RPMI7951 (cell line): ENCODE results near the gene UCN2. TPM values are rescaled to one million over a fixed set of nuclear protein-coding genes. Genes with fewer than 3 reads are reported as not detected.

Source experiments
- DNase-seq: peaks from one replicate; pipeline ENCODE4 v3.0.0-alpha.2; 2012; ENCODE audit warnings: low read depth
- total RNA-seq: library from RNA; depleted of rRNA; stranded (reverse); fragments of >200 nt; shearing (Covaris generic); gene quantifications from 2 replicates; pipeline ENCODE4 v1.2.3, GENCODE V29; 2014; rRNA removed

The UCN2 gene
- 4.3 and 7.2 TPM in 2 replicates for total RNA-seq

DNA sequence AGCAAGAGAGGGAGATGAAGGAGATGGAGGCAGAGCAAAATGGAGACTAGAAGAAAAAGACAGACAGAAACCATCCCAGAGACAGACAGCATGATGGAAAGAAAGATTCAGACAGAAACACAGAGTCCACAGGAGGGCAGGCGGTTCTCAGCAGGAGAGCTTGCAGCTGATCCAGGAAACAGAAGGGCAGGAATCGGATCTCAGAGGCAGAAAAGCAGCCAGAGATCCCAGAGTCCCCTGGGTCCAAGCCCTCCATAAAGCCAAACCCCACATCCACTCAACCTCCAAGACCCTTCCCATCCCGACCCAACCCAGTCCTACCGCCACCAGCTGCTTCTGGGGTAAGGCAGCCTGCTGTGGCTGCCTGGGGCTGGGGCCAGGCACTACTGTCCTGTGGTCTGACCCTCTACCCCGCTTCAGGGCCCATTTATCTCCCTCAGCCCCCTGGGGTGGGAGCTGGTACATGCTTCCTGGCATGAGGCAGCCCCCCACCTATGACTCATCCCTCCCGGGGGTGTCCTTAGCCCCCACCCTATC, at the start of gene UCN2:
TSS of gene UCN2 (minus strand) at position 400 of the 537 bp plus-strand sequence. CDS start 657 bp downstream, outside the sequence.
- peak; percentile 72 for DNase-seq

DNA sequence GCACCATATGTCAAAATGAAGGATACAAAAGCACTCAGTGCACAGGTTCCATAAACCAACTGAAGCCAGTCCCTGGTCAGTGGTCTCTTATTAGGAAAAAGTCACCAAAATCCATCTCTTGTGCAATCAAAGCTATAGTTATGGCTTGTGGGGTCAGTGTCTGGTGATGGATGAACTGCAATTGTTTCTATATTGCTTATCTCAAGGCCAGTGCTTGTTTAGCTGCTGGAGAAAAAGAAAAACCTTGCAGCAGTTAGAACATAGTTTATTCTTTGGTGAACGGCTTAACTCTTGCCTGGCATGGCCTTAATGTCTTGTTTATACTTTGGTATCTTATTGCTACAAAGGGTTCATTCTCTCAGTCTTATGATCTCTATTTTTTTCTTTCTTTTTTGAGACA, 48.7 kb upstream of the UCN2 start:
- DNase-seq = no peak

DNA sequence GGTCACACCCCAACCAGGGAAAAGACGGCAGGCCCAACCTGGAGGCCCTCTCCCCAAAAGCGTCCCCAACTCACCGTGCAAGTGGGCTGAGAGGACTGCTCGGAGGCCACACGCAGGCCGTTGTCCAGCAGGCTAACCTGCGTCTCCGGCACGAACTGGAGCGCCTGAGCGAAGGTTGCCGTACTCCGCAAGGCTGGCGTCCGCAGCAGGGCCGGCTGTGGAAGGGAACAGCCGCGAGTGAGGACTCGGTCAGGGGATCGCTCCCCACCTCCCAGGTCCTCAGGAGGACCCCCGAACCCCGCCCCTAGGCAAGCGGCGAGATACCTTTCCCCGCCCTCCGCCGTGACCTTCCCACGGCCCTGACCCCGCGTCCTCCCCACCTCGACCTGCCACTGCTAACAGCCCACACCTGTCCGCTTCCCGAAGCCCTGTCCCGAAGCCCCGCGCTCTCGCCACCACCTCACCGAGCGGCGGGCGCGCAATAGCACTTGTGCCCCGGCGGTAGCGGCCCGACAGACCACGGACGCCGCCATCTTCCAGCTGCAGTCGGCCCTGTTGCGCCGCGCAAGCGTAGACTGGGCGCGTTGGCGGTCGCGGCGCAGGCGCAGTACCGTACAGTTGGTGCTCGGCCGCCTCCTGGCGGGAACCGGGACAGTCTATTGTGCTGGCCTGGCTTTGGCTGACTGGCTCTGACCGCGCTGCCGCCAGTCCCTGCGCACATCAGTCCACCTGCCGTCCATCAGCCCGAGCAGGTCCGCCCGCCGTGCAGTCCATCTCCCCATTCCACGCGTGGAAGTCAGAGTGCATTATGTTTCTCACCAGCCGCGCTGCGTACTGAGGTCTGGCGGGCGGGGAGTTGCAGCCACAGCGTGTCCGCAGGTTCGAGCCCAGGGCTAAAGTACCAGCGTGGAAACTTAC, 45.8 kb upstream of the UCN2 start, which contains the start of gene UQCRC1:
TSS of gene UQCRC1 (minus strand) at position 559 of the 918 bp plus-strand sequence. CDS start at position 533, 26 bp downstream.
- peak; percentile 90 for DNase-seq

- no peak for DNase-seq
Observed at GRCh38 chr3:48607519-48607918, 43.9 kb upstream of the UCN2 start.

DNA sequence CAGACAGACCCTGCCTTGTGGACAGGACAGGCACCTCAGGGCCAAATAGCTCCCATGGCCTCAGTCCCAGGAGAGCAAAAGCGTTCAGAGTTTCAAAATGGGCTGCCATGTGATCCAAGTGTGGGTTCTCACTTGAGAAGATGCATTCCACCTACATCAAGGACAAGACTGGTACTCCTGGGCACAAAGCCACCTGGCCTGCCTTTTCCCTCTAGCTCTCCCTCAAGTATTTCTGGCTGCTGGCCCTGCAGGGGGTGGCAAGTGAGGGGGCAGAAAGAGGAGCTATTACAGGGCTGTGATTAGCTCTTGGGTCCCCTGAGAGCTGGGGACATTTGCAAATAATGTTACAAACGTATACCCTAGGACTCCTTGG, 38.0 kb upstream of the UCN2 start:
- no peak for DNase-seq

GRCh38 chr3:48600711-48601621, 37.4 kb upstream of the UCN2 start:
- DNase-seq = no peak

DNA sequence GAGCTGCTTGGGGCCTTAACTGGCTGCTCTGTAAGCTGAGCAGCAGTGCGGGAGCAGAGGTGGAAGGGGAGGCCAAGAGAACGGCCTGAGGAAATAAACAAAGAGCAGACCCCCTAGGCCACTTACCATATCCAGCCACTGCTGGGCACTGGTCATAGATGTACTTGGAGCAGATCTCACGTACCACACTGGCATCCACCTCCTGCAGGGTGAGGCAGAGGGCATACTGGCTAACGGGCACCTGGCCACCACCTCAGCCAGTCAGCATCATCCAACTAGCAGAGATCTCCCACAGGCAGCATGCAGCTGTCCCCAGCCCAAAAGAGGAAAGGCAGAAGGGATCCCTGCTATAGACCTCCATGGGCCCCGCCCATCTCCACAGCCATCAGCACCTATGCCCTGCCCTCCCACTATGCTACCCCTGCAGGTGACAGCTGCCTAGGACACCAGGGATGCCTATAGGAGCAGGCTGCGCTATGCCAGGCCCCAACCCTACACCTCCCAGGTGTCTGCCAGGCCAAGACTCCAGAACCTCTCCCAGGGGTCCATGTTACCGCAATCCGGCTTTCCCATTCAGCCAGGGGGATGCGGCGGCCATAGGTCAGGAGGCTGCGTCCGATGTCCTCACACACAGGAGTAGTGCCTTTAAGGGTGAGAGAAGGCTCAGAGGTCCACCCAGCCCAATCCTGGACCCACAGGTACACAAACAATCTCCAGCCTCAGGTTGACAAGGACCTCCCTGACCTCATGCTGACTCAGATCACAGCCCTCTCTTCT, 36.1 kb upstream of the UCN2 start:
- DNase-seq = no peak

- no peak for DNase-seq
Observed at GRCh38 chr3:48599077-48599501, 35.5 kb upstream of the UCN2 start.

DNA sequence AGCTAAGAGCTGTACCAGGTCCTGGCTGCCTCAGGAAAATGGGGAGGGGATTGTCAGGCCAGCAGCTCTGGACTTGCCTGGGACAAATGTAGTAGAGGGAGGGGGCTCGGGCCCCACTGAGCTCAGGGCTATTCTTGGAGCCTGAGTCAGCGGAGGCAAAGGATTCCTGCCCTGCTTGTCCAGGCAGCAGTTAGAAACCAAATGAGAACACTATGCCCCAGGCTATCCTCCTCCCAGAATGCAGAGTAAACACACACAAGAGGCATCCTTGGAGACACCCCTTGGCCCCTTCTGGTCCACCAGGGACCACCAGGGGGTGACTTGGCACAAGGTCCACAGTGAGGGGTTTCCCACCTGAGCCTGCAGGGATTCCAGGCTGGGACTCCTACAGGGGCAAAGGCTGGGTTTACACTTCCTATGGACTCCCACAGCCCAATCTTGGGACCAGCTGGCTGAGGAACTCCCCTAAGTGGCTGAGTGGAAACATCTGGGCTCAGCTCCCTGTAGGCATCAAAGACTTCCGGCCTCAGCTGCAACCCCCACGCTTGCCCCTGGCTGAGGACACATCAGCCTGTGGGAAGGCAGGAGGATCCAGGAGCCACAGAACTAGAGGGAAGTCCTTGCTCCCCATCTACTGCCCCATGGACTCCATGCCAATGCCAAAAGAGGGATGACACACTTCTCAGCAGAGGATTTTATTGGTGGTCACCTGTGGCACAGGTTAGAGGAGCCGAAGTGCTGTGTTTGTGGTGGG, 34.9 kb upstream of the UCN2 start:
- DNase-seq = peak; percentile 100

DNA sequence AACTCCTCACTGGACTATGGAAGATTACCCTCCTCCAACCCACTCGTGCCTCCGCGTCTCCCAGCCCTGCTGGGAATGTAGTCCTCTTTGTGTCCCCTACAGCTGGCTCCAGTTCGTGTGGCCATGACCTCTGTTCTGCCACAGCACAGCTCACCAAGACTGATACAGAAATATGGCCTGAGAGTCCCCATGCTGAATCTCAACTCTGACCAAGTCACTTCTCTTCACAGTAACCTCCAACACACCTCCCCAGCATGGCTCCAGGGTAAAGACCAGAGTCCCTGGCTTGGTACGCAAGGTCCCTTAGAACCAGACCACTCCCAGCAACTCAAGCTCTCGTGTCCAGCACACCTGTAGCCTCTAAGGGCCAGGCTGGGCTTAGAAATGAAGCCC, 33.8 kb upstream of the UCN2 start:
- no peak for DNase-seq

- DNase-seq = no peak
Observed at GRCh38 chr3:48596676-48597407, 33.3 kb upstream of the UCN2 start.

DNA sequence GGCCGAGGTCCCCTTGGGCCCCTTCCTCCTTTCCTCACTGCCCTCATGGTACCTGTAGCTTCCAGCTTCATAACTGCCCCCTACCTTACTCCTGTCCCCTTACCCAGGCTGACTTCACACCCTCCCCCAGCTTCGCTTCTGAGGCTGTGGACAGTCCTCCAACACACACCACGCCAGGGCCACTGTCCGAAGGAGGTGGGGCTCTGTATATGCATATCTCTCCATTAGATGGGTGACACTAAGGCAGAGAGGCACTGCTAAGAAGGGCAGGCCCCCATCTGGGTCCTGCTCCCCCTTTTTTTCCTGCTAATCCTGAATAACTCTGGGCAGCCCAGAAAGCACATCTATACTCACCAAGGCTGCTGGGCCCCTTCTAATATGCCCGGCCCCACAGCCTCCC, 32.6 kb upstream of the UCN2 start:
- DNase-seq = no peak

- DNase-seq = peak; percentile 100
Observed at GRCh38 chr3:48595526-48596121, 32.0 kb upstream of the UCN2 start.

GRCh38 chr3:48595075-48595525, 31.5 kb upstream of the UCN2 start, which contains the start of gene COL7A1:
TSS of gene COL7A1 (minus strand) at chr3:48595329. CDS start at chr3:48595159, 170 bp downstream.
- DNase-seq = no peak

DNA sequence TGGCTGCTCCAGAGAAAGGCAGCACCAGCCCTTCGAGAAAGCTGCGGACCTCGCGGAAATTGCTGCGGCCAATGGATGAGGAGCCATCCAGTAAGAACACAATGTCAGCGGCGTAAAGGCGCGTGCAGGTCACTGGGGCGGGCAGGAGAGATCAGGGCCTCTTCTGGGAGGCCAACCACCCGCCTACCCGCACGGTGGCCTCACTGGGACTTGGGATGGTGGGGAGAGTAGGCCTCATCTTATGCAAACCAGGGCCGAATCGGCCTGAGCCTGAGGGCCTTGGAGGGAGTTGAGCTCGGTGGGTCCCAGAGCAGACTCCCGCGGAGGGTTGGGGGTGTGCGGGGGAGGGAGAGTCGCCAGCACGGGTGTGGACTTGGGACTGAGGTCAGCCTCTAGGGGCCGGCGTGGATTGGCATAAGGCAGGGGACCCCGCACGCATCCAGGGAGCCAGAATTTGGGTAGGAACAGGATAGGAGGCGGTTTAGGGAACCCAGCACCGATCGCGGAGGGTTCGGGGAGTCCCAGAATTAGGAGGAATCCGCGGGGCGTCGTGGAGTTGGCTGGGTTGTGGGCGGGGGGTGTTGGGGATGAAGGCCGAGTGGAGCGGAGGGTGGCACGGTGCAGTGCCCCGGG, 31.0 kb upstream of the UCN2 start:
- peak; percentile 63 for DNase-seq

GRCh38 chr3:48593337-48593736, 29.8 kb upstream of the UCN2 start:
- DNase-seq = no peak

DNA sequence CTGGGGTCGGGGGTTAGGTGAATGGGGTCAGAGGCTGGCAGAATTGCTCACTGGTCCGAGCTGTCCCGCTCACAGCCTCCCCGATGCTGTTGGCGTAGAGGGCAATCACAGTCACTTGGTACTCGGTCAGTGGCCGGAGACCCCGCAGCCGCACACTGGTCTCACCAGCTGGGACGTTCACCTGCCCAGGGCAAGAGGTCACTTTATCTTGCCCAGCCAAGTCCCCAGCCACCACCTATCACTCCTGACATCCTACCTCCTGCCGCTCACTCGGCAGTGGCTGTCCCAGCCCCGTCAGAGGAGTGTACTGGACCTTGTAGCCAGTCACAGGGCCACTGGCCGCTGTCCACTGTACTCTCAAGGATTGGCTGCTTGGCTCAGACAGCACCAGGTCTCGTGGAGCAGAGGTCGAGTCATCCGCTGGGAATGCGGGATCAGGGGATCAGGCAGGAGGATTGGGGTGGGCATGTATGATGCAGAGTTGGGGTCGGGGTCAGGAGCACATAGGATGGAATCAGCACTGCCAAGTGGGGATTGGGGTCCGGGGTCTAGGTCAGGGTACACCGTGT, 29.0 kb upstream of the UCN2 start:
- peak; percentile 64 for DNase-seq

DNA sequence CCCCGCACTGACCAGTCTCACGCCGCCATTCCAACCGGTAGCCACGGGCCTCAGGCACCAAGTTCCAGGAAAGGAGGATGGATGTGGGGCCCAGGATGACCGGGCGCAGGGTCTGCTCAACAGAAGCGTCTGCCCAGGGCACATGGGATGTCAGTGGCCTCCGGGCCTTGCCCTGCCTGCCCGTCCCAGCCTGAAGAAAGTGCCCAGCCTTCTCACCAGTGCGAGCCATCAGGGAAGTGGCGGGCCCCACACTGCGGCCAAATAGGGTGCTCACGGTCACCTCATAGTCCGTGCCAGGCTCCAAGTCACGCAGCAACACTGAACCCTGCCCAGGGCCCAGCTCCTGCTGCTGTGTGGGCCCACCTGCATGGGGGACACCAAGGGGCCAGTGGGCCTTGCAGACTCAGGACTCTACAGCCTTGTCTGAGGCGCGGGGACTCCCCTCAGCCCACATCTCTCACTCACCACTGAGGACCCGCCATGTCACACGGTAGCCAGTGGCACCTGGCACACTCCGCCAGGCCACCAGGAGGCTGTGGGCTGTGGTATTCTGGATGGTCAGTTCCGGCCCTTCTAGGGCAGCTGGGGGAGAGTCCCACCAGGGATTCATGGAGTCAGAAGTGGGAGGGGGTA, 28.4 kb upstream of the UCN2 start:
- DNase-seq = no peak
